ENCODE measurements around the gene RNF38.
"Not testable (repeated sequence)": the region's sequence is repeated elsewhere in the genome, so short reads cannot be mapped to it uniquely, and the experiment has no call there.

Gene RNF38
- 65.4 to 70.6 reads per million in 2 donors for total RNA-seq

DNA sequence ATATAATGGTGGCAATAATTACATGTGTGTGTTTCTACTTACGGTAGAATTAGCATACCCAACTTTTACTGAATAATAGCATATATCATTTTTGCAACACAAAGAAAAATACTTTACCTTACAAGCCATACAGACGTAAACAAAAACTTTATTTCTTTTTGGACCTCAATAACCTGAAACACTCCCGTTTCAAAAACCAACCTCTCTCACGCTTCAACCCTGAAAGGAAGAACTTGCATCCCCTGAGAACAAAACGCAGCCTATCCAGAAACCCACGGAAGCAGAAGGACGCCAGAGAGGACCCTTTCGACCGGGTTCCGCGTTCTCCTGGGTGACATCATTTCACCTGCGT is at the start of gene RNF38:
Gene RNF38, minus strand, starts transcription at position 290 of the 352 bp plus-strand sequence. Its CDS starts 161 bp downstream, at position 129.
- DNase-seq, result no peak

DNA sequence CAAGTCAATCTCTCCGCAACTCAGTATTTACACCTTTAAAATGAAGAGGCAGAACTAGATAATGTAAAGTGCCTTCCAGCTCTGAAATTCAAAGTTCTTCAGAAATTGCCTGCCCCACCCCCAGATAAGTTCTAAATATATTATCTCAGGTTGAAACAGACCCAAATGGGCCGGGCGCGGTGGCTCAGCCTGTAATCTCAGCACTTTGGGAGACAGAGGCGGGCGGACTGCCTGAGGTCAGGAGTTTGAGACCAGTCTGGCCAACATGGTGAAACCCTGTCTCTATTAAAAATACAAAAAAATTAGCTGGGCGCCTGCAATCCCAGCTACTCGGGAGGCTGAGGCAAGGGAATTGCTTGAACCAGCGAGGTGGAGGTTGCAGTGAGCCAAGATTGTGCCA is 48.5 kb upstream of the RNF38 start:
- not testable (repeated sequence) for DNase-seq

DNA sequence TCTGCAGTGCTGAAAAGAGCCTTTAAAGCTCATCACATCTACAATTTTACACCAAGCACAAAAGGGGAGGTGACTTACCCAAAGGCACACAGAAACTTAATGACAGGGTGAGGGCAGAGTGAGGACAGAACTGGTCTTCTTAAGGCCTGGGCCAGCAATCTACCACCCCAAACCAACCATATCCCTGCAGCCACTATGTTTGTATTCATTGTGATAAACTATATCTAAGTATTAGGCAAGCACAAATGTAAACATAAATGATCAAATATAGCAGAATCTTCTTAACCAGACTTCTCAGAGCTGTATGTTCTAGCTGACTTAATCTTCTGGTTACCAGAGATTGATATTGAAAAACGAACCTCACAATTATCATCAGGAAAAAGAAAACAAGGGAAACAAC is 47.9 kb upstream of the RNF38 start:
- no peak for DNase-seq

DNA sequence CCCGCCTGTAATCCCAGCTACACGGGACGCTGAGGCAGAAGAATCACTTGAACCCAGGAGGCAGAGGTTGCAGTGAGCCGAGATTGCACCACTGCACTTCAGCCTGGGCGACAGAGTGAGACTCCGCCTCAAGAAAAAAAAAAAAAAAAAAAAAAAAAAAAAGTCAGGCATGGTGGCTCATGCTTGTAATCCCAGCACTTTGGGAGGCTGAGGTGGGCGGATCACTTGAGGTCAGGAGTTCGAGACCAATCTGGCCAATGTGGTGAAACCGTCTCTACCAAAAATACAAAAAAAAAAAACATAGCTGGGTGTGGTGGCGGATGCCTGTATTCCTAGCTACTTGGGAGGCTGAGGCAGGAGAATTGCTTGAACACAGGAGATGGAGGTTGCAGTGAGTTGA is 46.6 kb upstream of the RNF38 start:
- DNase-seq, result not testable (repeated sequence)

DNA sequence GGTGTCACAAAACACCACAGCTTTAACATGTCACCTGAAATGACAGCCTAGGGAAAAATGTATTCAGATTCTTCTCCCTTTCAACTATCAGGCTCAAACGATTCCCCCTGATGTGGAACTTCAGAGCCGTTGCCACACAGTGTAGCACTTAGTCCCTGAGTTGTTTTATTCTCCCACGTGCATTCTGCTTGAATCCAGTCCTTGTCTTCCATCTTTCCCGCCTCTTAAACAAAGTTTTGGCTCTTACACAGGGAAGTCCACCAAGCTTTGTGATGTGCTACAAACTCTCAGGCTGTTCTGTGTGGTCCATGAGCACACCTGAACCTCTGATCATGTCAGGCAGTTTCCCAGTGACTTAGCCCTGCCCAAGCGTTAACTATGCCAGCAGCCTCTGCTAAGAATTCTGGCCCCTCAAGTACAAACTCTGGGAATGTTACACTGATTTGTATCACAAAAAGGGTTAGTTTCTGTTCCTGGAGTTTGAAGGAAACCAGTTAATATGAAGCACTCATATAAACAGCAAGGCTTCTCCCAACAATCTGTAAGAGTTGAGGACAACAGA is 45.8 kb upstream of the RNF38 start:
- DNase-seq, result no peak

DNA sequence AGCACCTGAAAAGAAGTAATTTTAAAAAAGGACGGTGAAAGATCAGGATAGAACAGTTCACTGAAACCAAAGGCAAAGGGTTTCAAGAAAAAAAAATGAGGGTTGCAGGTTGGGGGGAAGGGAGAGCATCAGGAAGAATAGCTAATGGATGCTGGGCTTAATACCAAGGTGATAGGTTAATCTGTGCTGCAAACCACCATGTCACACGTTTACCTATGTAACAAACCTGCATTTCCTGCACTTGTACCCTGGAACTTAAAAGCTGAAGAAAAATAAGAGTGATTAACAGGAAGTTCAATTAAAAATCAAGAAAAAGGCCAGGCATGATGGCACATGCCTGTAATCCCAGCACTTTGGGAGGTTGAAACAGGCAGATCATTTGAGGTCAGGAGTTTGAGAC is 44.1 kb upstream of the RNF38 start:
- no peak for DNase-seq

DNA sequence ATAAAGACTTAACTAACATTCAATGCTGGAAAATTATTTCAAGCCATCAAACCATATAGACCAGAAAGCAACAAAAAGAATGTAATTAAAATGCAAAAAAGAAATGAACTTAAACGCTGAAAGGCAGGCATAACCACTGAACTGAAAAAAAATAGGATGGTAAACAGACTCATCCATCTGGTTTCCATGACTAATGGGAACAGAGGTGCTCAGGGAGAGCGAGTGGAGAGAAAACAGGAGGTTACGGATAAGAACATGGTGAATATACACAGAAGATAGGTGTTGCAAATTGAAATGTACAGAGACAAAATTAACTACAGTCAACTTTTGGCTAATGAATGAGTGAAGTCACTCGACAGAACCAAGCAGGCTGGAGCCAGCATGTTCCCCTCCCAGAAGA is 43.5 kb upstream of the RNF38 start:
- DNase-seq, result no peak

DNA sequence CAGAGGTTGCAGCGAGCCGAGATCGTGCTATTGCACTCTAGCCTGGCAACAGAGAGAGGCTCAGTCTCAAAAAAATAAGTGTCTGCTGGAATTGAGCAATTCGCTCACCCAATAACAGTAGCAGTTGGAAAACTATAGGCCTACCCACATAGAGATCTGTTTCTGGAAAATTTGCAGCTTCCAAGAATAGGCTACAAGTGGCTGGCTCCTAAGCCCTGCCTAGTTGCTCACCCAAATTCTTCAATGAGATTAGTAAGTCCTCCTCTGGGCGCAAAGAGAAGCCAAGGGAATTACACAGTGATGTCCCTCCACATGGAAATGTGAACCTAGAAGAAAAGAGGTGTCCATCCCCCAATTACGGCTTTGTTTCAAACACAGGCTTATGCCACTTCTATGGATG is 42.6 kb upstream of the RNF38 start:
- DNase-seq, result no peak

DNA sequence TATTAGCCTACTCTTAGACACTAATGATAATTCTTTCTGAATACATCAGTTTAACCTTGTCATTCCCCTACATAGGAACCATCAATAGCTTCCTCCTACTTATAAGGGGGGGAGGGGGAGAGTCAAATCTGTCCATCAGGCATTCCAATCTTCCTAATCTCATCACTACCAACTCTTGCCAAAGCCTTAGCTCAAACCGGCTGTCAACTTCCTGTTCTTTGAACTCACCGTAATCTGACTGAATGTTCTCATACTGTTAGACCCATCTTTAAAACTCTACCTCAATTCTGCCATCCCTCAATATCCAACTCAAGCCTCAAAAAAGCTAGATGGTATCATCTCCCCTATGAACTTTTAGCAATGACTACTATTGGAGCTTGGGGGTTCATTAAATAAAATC is 41.9 kb upstream of the RNF38 start:
- DNase-seq, result no peak

DNA sequence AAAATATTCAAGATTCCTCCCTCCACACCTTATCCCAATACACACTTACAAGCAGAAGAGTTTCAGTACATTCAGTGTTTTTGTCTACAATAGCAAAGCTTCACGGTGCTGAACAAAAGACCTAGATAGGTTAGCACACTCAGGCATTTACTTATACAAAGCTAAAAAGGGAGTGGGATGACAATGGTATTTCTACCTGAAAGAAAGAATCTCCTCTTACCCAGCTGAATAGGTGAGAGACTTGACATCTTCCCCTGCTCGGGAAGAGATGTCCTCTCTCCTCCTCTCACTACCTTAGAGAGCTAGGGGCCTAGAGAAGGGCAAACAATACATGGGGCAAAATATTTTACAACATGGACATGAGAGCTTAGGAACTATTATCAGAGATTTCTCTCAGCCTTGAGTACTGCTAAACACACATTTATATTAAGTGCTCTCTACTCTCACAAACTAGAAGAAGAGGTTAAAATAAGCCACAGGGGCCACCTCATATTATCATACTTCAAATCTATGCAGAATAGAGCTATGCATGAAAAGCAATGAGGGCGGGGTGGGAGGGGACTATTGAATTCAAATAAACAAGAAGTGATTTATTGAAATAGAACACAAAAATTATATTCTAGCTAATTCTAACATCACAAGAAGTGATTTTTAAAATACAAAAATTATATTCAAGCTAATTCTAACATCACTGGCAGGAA is 38.6 kb upstream of the RNF38 start:
- no peak for DNase-seq

DNA sequence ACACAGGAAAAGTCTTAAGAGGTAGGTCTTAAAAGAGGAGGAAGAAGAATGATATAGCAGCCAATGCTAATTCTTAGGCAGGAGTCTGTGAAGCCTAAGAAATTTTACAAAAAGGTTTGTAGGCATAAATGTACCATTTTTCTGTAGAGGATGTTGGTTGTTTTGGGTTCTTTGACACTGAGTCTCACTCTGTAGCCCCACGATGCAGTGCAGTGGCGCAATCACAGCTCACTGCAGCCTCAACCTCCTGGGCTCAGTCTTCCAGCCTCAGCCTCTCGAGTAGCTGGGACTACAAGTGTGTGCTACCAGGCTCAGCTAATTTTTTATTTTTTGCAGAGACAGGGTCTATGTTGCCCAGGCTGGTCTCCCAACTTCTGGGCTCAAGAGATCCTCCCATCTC is 37.7 kb upstream of the RNF38 start:
- DNase-seq, result no peak

DNA sequence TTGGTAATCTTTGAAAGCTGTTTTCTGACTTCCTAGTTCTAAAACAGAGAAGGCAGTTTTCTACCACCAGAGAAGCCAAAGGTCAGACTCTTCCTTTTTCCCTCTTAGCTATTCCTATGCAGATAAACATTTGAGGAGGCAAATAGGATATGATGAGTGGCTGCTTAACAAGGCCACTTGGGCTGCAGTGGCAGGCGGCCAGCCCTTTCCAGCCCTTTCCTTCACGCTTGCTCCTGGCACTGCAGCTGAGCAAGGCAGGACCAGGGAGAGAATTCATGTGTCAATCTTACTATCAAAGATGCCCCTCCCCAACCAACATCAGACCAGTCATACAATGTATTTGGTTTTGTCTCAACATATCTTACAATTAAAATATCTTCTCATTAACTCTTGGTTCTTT is 36.8 kb upstream of the RNF38 start:
- no peak for DNase-seq

DNA sequence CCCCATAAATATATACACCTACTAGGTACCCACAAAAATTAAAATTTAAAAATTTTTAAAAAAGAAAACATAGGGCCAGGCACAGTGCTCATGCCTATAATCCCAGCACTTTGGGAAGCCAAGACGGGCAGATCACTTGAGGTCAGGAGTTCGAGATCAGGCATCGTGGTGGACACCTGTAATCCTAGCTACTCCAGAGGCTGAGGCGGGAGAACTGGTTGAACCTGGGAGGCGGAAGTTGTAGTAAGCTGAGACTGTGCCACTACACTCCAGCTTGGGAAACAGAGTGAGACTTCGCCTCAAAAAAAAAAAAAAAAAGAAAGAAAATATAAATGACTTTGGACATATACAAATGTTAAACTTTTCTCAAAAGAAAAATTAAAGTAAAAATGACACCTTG is 33.3 kb upstream of the RNF38 start:
- no peak for DNase-seq

DNA sequence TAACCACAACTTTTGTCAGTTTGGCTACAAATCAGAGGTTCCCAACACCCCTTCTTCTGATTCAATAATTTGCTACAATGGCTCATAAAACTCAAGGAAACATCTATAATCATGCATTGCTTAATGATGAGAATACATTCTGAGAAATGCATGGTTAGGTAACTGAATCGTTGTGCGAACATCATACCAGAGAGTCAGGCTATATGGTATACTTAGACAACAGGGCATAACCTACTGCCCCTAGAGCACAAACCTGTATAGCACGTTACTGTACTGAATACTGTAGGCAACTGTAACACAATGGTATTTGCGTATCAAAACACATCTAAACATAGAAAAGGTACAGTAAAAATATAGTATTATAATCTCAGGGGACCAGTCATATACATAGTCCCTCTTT is 31.0 kb upstream of the RNF38 start:
- DNase-seq, result no peak

DNA sequence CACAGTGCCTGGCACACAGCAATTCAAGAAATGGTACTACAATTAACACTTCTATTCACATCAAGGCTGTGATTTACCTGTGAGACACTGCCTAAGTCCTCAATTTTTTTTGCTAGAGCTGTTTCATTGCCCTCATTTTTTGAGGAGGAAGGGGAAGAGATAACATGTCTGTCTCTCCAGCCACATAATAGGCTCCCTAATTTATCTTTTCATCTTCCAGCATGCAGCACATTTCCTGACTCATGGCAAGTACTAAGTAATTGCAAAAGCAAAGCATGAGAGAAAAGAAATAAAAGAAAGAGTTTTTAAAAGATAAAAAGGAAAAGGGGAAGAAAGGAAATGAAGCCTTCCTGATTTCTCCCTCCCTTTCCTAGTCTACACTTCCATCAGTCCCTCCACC is 26.9 kb upstream of the RNF38 start:
- DNase-seq, result no peak

DNA sequence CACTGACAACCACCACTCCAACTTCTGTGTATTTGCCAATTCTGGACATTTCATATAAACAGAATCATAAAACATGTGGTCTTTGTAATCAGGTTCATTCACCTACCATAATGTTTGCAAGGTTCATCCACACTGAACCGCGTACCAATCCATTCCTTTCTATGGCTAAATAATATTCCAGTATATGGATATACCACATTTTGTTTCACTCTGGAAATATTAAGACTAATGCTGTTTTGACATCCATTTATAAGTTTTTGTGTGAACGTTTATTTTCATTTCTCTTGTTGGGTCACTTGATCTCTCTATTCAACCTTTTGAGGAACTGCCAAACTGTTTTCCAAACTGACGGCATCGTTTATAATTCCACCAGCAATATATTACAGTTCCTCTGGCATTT is 26.3 kb upstream of the RNF38 start:
- no peak for DNase-seq

DNA sequence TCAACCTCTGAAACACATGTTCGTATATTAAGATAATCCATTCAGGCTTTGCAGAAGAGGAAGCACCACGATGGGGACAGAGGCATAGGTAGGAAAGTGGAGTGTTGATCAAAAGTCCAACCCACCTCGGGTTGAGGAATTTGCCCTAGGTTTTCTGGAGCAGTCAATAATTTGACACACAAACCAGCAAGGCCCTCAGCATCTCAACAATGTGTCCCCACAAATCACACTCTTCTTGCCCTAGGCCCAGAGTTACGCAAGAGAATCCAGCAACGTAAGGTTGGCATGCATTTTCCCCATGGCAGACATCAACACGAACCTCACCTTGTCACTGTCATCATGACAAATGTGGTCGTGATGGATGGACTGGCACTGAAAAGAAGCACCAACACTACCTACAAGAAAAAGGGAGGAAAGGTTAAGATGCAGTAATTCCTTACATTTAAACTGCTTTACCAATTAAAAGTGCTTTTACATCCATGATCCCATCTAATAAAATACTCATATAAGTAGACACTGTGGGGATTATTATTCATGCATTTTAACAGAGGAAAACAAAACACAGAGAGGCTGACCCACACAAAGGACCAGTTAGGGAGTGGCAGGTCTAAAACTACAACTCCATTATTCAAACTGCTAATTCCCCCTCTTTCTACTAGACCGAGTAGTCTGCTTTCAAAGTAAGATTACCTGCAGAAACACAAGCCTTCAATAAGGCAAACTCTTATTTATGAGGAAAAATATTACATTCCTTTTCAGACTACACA is 24.4 kb upstream of the RNF38 start:
- DNase-seq, result no peak

DNA sequence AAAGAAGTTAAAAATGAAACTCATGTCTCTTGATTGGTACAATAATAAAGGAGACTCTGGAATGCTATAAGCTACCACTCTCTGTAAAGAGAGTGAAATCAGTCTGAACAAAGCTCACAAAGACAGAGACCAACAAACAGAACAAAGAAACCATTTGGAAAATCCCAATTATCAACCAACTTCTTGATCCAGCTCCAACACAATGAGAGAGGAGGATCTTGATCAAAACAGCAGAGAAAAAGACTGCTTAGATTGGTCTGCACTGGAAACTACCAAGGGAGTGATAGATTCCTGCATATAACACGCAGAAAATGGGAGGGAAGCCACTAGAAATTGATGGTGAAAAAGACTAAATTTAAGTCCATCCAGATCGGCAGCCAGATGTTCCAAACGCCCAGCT is 23.1 kb upstream of the RNF38 start:
- DNase-seq, result no peak

DNA sequence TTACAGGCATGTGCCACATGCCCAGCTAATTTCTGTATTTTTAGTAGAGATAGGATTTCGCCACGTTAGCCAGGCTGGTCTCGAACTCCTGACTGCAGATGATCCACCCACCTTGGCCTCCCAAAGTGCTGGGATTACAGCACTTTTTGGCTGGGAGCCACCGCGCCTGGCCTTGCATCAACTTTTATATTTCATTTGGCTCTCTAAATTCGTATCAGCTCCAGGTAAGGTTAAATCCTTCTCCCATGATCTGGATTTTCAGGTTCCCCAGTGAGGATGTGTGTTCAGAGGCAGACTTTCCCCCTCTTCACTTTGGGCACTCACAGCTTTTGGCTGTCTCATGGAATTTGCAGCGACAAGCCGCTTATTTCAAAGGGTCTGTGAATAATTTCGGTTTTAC is 16.8 kb upstream of the RNF38 start:
- DNase-seq, result no peak

DNA sequence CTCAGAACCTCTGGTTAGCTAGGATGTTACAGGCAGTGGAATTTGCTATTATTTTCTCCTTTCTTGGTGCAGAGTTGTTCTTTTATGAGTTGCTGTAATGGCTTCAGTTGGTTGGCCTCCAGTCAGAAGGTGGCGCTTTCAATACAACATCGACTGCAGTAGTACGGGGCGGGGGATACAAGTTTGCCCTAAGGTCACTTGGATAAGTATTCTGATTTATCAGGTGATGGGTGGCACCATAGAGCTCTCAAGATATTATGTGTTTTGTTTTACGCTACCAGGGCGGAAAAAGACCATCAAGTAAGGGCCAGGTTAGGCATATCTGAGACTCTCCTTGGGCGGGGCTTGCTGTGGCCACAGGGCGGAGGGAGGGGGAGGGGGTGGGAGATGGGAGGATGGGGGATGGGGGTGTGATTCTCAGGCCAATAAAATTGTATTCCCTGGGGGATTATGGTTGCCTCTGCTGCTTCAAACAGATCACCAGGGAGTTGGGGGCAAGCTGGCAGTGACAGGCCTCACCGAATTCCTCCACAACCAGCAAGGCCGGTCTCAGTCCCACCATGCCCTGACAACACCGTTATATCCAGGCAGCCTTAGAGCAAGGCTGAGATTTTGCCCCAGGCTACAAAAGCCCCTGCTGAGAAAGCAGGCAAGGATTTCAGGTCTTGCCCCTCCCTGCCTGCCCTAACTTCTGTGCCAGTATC is 15.9 kb upstream of the RNF38 start:
- no peak for DNase-seq

DNA sequence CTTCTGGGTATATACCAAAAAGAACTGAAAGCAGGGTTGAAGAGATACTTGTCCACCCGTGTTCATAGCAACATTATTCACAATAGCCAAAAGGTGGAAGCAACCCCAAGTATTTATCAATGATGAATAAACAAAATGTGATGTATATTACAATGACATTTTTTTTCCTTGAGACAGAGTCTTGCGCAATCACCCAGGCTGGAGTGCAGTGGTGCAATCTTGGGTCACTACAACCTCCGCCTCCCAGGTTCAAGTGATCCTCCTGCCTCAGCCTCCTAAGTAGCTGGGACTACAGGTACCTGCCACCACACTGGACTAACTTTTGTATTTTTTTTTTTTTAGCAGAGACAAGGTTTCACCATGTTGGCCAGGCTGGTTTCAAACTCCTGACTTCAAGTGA is 11.3 kb upstream of the RNF38 start:
- not testable (repeated sequence) for DNase-seq

DNA sequence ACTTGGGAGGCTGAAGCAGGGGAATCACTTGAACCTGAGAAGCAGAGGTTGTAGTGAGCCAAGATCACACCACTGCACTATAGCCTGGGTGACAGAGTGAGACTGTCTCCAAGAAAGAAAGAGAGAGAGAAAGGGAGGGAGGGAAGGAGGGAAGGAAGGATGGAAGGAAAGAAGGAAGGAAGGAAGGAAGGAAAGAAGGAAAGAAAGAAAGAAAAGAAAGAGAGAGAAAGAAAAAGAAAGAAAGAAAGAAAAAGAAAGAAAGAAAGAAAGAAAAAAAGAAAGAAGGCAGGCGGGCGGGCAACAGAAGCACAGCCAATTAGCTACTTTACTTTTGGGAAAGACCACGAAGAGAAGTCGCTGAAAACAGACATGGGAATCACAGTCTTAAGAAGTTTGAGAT is 9.0 kb upstream of the RNF38 start:
- not testable (repeated sequence) for DNase-seq

DNA sequence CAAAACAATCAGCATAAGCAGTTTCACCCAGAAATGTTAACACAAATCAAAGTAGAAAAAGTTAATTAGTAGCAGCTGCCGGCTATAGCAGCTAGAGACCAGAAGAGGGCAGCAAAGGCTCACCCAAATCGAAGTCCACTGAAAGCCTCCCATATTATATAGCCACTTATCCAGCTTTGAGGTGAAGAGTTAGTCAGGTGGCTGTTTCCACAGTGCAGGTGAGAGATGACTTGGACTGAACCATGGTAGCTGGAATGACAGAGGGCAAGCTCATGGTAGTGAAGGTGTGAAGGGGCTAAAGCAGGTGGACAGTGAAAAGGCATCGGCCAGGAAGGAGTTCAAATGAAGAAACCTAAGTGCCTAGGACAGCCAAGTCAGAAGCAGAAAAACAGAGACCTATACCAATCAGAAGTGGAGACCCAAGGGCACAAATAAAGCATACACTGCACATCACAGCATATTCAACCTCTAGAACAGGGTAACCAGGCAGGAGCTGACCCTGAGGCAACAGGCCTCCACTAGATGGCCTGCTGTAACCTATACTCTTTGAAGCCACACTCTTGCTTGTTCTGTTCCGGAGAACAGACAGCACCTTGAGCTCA is 7.2 kb upstream of the RNF38 start:
- DNase-seq, result no peak
